GM19023 (cell line): ENCODE data around the gene ZBTB44.
"Not testable (repeated sequence)": the region's sequence is repeated elsewhere in the genome, so short reads cannot be mapped to it uniquely, and the experiment has no call there.

Experiments
- ATAC-seq: cut with Tn5 transposase; IDR thresholded peaks from one replicate; pipeline ENCODE4 v1.9.1; 2021; ENCODE audit warnings: mild to moderate bottlenecking, moderate library complexity; ENCODE audit not compliant: unreplicated experiment

Gene ZBTB44

DNA sequence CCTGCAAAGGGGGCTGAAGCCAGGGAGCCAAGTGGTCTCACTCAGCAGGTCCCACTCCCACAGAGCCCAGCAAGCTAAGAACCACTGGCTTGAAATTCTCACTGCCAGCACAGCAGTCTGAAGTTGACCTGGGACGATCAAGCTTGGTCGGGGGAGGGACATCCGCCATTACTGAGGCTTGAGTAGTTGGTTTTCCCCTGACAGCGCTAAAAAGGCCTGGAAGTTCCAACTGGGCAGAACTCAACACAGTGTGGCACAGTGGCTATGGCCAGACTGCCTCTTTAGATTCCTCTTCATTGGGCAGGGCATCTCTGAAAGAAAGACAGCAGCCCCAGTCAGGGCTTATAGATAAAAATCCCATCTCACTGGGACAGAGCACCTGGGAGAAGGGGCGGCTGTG lies 64.8 kb downstream of the ZBTB44 start:
- ATAC-seq: not testable (repeated sequence)

DNA sequence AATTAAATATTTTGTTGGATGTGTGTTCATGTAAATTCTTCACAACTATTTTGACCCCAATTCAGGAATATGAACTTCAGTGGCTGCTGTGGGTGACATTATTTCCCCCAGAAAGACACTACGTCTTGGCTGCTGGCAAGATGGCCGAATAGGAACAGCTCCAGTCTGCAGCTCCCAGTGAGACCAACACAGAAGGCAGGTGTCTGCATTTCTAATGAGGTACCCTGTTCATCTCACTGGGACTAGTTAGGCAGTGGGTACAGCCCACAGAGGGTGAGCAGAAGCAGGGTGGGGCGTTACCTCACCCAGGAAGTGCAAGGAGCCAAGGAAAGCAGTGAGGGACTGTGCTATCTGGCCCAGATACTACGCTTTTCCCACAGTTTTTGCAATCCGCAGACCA lies 65.3 kb downstream of the ZBTB44 start:
- no peak for ATAC-seq

DNA sequence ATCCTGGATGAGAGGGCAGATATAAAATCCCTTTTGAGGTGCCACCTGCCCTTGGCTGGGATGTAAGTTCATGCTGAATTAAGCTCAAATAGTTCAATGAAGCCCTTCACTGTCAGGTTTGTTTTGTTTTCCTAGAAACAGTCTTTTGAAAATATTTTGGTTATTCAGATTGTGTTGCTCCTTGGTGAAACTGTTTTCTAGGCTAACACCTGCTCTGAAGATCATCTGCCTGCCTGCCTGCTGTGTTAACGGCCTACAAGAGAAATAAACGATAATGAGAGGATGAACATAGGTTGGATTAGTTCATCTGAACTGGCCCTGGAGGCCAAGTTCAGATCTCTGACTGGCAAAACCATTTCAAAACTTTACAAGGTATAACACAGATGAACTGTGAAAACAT lies 67.4 kb downstream of the ZBTB44 start:
- ATAC-seq: no peak

GRCh38 chr11:130246738-130247137 lies 68.0 kb downstream of the ZBTB44 start:
- no peak for ATAC-seq

- no peak for ATAC-seq
Observed at GRCh38 chr11:130246270-130246669, 68.4 kb downstream of the ZBTB44 start.

DNA sequence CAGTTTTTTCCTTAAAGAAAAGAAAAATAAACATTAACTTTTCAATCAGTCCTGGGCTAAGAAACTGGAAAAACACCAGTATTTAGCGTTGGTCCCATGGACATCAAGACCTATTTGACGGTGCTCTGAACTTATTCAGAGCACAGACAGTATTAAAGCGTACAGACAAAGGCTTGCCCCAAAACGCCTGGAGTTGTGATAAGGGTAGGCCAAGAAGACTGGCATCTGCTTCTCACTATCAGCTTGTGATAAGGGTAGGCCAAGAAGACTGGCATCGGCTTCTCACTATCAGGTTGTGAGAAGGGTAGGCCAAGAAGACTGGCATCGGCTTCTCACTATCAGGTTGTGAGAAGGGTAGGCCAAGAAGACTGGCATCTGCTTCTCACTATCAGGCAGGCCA lies 69.3 kb downstream of the ZBTB44 start:
- not testable (repeated sequence) for ATAC-seq

DNA sequence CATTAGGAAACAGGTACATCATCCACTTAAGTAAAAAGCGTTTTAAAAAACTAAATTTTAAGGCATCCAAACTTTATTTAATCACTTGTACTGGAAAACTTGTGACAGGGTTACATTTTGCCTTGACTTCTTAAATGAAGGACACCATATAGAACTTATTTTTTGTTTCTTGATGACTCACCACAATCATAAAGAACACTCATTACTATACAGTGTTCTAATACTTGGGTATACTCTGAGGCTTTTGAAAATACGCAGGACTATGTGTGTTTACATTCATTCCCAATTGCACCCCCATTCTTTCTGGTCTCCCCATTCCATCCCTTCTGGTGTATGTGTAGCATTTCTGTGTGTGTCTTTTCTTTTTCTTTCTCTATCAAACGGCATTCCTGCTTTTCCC lies 69.9 kb downstream of the ZBTB44 start:
- ATAC-seq: no peak

GRCh38 chr11:130243816-130244215 lies 70.9 kb downstream of the ZBTB44 start:
- ATAC-seq: no peak

DNA sequence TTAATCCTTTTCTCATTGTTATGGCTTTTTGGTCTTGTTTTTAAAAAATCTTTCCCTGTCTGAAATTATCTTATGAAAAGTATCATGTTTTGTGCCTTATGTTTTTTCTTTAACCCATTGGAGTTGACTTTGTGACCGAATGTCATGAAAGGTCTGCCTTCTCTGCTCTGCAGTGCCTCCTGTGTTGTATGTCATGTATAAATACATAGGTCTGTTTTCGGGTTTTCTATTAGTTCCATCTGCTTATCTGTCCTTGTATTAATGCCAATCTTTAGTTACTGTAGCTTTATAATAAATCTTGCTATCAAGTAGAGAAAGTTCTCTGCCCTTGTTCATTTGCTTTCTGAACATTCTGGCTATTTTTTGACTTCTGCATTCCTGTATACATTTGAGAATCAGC lies 73.0 kb downstream of the ZBTB44 start:
- no peak for ATAC-seq

GRCh38 chr11:130237282-130238006 lies 77.3 kb downstream of the ZBTB44 start:
- ATAC-seq: no peak

- ATAC-seq: no peak
Observed at GRCh38 chr11:130234315-130234714, 80.4 kb downstream of the ZBTB44 start.

DNA sequence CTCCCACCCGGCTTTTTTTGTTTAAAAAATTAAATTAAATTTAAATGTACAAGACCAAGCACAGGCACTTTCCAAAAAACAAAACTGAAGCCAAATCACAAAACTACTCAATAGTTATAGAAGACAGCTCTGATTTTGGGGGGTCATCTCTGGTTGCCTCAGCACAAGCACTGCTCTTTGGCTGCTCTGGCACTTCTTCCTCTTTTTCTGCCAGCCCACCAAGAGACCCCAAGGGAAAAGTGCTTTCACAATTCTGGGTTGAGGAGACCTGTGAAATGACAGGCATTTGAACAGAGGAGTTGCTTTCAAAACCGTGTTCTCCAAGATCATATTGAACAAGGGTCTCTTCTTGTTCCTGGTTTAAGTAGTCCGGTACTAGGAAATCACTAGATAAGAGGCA lies 80.8 kb downstream of the ZBTB44 start:
- ATAC-seq: not testable (repeated sequence)

- not testable (repeated sequence) for ATAC-seq
Observed at GRCh38 chr11:130233486-130233885, 81.2 kb downstream of the ZBTB44 start.

DNA sequence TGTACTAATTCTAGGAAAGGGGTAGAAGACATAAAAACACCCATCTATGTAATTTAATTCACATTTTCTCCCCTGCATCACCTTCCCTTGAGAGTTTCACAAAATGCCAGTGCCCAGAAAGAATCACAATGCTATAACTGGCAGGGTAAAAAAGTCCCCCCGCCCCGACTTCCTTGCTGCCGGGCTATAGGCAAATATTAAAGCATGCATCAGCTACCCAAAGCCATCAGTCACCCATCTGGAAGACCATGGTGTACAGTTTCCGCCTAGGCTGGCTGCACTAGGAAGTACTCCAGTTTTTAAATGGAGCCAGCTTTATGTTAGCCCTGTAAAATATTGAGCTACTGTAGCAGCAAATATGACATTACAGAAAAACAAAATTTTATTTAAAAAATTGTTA lies 87.3 kb downstream of the ZBTB44 start:
- no peak for ATAC-seq

- no peak for ATAC-seq
Observed at GRCh38 chr11:130223291-130223971, 91.3 kb downstream of the ZBTB44 start.

- ATAC-seq: no peak
Observed at GRCh38 chr11:130220311-130221035, 94.2 kb downstream of the ZBTB44 start.

DNA sequence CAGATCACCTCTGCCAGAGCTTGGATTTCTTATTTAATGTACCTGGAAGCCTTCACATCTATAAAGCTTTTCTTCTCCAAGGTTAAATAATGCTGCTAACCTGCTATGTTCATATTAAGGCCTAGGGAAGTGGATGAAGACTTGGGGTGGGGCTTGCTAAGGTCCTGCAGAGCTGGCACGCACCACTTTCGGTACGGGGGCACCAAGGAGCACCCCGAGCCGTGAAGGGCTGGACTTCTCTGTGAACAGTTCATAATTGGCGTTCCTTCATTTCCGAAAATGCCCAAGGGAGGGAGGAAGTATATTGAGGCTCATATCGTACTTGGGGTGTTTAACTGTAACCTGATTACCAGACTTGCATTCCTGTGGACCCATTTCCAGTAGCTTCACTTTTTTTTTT lies 95.6 kb downstream of the ZBTB44 start:
- no peak for ATAC-seq

DNA sequence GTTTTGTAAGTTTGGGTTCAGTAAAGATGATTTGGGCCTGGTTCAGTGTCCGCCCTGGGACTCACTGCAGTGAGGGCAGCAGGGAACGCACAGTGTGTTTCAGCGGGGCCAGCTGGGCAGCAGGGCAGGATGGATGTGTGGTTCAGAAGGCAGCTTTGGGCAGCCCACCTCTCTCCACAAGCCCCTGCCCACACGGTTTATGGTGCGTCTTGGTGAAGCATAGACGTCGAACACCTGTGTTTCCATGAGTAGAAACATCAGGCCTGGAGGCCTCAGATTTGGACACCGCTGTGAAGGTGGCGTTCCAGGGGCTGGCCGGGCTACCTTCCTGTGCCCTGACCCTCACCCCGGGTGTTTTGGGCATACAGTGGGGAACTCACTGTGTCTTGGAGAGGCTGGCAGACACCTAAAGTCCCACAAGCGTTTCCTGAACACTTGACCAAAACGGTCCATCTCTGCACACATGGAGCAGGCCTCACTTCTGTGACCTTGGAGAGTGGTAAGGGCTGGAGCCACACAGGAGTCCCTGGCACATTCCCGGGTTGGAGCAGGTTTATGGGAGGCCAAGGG lies 96.1 kb downstream of the ZBTB44 start:
- no peak for ATAC-seq

- no peak for ATAC-seq
Observed at GRCh38 chr11:130217133-130218031, 97.3 kb downstream of the ZBTB44 start.

- ATAC-seq: no peak
Observed at GRCh38 chr11:130216591-130217132, 98.1 kb downstream of the ZBTB44 start.
